Liver (tissue), 9 donors: ENCODE measurements around the gene SCML1. TPM values are rescaled to one million over a fixed set of nuclear protein-coding genes. Genes with fewer than 3 reads are reported as not detected.

Source experiments
- DNase-seq: peaks from one replicate; pipeline ENCODE4 v3.0.0-alpha.2; 2017; ENCODE audit warnings: low spot score
- H3K27ac ChIP-seq, 2 donors: one replicate each; pipeline ENCODE4 v1.7.0; 2013; ENCODE audit warnings: inconsistent platforms in 2 of 2, low read length in 2 of 2, control low read depth in 1 of 2, low read depth in 1 of 2, mild to moderate bottlenecking in 1 of 2
- H3K27me3 ChIP-seq, 4 donors: one replicate each; pipeline versions ENCODE4 v1.6.1 to v1.7.0; 2013; ENCODE audit warnings: low read length in 3 of 4, inconsistent platforms in 1 of 4, mild to moderate bottlenecking in 1 of 4, moderate library complexity in 1 of 4; ENCODE audit not compliant: control insufficient read depth in 4 of 4, insufficient read depth in 4 of 4
- H3K36me3 ChIP-seq, 4 donors: one replicate each; pipeline versions ENCODE4 v1.6.1 to v1.7.0; 2013; ENCODE audit warnings: low read length in 3 of 4, mild to moderate bottlenecking in 3 of 4, low read depth in 1 of 4, moderate library complexity in 1 of 4; ENCODE audit not compliant: control insufficient read depth in 4 of 4, insufficient read depth in 3 of 4
- H3K4me1 ChIP-seq, 4 donors: one replicate each; pipeline versions ENCODE4 v1.6.1 to v1.7.0; 2013; ENCODE audit warnings: low read length in 3 of 4, mild to moderate bottlenecking in 3 of 4, moderate library complexity in 1 of 4; ENCODE audit not compliant: control insufficient read depth in 4 of 4, insufficient read depth in 4 of 4
- H3K4me3 ChIP-seq, 3 donors: one replicate each; pipeline versions ENCODE4 v1.6.1 to v1.7.0; 2013; ENCODE audit warnings: low read length in 3 of 3, control low read depth in 1 of 3, low read depth in 1 of 3, mild to moderate bottlenecking in 1 of 3
- H3K9ac ChIP-seq, 2 donors: one replicate each; pipeline ENCODE4 v1.7.0; 2013; ENCODE audit warnings: low read length in 2 of 2, mild to moderate bottlenecking in 2 of 2, moderate library complexity in 2 of 2, control low read depth in 1 of 2, low read depth in 1 of 2
- H3K9me3 ChIP-seq, 4 donors: one replicate each; pipeline versions ENCODE4 v1.6.1 to v1.7.0; 2013; ENCODE audit warnings: low read length in 3 of 4; ENCODE audit not compliant: control insufficient read depth in 4 of 4
- ATF3 ChIP-seq: IDR thresholded peaks from 2 replicates; pipeline ENCODE4 v1.6.1; 2016; ENCODE audit warnings: antibody characterized with exemption
- CTCF ChIP-seq: fragments of 150-350 bp; IDR thresholded peaks from 2 replicates; pipeline ENCODE4 v1.5.1; 2017; ENCODE audit warnings: improper control_type of control experiment, low read depth, low read length; ENCODE audit not compliant: missing input control
- FOXA1 ChIP-seq: IDR thresholded peaks from 2 replicates; pipeline ENCODE4 v1.6.1; 2016; ENCODE audit warnings: antibody characterized with exemption
- GABPA ChIP-seq, 2 donors: IDR thresholded peaks in 1 of 2; conservative IDR thresholded peaks in 1 of 2; 2 replicates each; pipeline ENCODE4 v1.6.1; 2016; ENCODE audit warnings: antibody characterized with exemption in 2 of 2, mild to moderate bottlenecking in 1 of 2, moderate library complexity in 1 of 2
- HNF4A ChIP-seq, 2 donors: conservative IDR thresholded peaks; 2 replicates each; pipeline ENCODE4 v1.6.1; 2016; ENCODE audit warnings: antibody characterized with exemption in 2 of 2, mild to moderate bottlenecking in 2 of 2
- HNF4G ChIP-seq: IDR thresholded peaks from 2 replicates; pipeline ENCODE4 v1.6.1; 2016; ENCODE audit warnings: antibody characterized with exemption
- JUND ChIP-seq, 2 donors: IDR thresholded peaks; 2 replicates each; pipeline ENCODE4 v1.6.1; 2016; ENCODE audit warnings: antibody characterized with exemption in 2 of 2
- MAX ChIP-seq: IDR thresholded peaks from 2 replicates; pipeline ENCODE4 v1.6.1; 2016; ENCODE audit warnings: antibody characterized with exemption
- NR2F2 ChIP-seq: IDR thresholded peaks from 2 replicates; pipeline ENCODE4 v1.6.1; 2016; ENCODE audit warnings: antibody characterized with exemption
- RAD21 ChIP-seq, 2 donors: IDR thresholded peaks; 2 replicates each; pipeline ENCODE4 v1.6.1; 2016; ENCODE audit warnings: antibody characterized with exemption in 2 of 2, mild to moderate bottlenecking in 2 of 2
- RXRA ChIP-seq, 2 donors: IDR thresholded peaks; 2 replicates each; pipeline ENCODE4 v1.6.1; 2017 to 2018; ENCODE audit warnings: antibody characterized with exemption in 2 of 2, mild to moderate bottlenecking in 1 of 2
- SP1 ChIP-seq: IDR thresholded peaks from 2 replicates; pipeline ENCODE4 v1.6.1; 2018; ENCODE audit warnings: antibody characterized with exemption, mild to moderate bottlenecking
- YY1 ChIP-seq: IDR thresholded peaks from 2 replicates; pipeline ENCODE4 v1.6.1; 2016; ENCODE audit warnings: antibody characterized with exemption, mild to moderate bottlenecking
- WGBS: extraction: QIAGEN DNeasy Blood & Tissue Kit; methylation state at CpG from one replicate; pipeline ENCODE4 v1.1.7; 2013; 5-methylcytosine and 5-hydroxymethylcytosine counted together
- polyA plus RNA-seq, 2 donors: library from polyadenylated mRNA; stranded (reverse) in 1 of 2; unstranded in 1 of 2; fragments of 200-250 nt in 1 of 2; fragments of >200 nt in 1 of 2; fragmentation: Nextera tagmentation in 1 of 2; extraction: Ambion mirVana in 1 of 2; gene quantifications; one replicate each; pipeline versions ENCODE4 v1.2.1 to v1.2.3, GENCODE V29; 2013 to 2015
- total RNA-seq, 2 donors: library from RNA; depleted of rRNA; stranded (reverse); fragments of >200 nt; gene quantifications; one replicate each; pipeline ENCODE4 v1.2.3, GENCODE V29; 2014
- donor health status: healthy.
- donor health status: healthy.
- donor health status: healthy.
- donor health status: healthy.
- donor health status: healthy.

The SCML1 gene
- total and polyA plus RNA-seq, 4 donors: 7.9 to 17.9 (median 14.9) TPM

DNA sequence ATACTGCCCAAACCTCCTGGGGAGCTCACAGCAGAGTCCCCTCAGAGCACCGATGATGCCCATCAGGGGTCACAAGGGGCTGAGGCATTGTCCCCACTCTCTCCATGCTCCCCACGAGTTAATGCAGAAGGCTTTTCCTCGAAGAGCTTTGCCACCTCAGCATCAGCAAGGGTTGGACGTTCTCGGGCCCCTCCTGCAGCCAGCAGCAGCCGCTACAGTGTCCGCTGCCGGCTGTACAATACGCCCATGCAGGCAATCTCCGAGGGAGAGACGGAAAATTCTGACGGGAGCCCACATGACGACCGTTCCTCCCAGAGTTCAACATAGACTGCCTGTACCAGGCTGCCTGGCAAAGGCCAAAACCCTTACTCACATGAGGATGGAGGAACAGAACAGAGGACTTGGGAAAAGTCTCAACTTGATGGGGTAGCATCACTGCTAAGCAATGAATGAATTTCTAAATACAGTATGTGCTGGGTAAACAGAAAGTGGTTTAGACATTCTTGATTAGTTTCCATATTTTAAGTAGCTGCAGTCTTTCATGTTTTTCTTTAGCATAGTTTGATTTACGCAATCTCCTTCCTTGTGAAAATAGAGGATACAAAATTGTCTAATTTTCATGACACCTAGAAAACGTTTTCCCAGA, 5.0 kb upstream of the SCML1 start:
- Histone ChIP-seq H3K27me3 (no peaks in the 10 kb centered on the region), H3K4me1 (peaks cover 0 to 11% (median 3%) of the 10 kb centered on the region in 4 donors), H3K9ac (no peak overlapping the region), H3K9me3 (no peaks in the 10 kb centered on the region), H3K36me3 (no peaks in the 10 kb centered on the region), H3K4me3 (no peak overlapping the region), H3K27ac (no peak overlapping the region)
- WGBS: 90% methylated on average over 16 of the region's 16 CpGs
- no peak for DNase-seq
- no peak for TF ChIP-seq CTCF
- no peak for TF ChIP-seq NR2F2
- TF ChIP-seq RAD21 (IDR thresholded peaks at IDR 0.05): no peak
- no peak for TF ChIP-seq GABPA (IDR thresholded peaks at IDR 0.05 in 1 of 2, conservative IDR thresholded peaks at IDR 0.05 in 1 of 2)
- no peak for TF ChIP-seq FOXA1

- DNase-seq: no peak
- WGBS: 23% methylated on average over 5 of the region's 5 CpGs
- Histone ChIP-seq H3K27me3 (peaks cover 0 to 2% (median 0%) of the 10 kb centered on the region in 4 donors), H3K36me3 (no peaks in the 10 kb centered on the region), H3K4me3 (peak overlapping the region in 1 of 3 donors; percentile 14), H3K4me1 (peaks cover 0 to 15% (median 6%) of the 10 kb centered on the region in 4 donors), H3K9ac (peak overlapping the region in 1 of 2 donors; percentile 66), H3K27ac (peak overlapping the region; percentile 81 to 84), H3K9me3 (peaks cover 0 to 2% (median 0%) of the 10 kb centered on the region in 4 donors)
- TF ChIP-seq HNF4A (conservative IDR thresholded peaks at IDR 0.05) (peak in 1 of 2 donors; percentile 26), RXRA (IDR thresholded peaks at IDR 0.05) (peak in 1 of 2 donors; percentile 14), JUND (IDR thresholded peaks at IDR 0.05) (no peak), YY1 (peak; percentile 82)
Measured at GRCh38 chrX:17735406-17735805, 1.9 kb upstream of the SCML1 start.

DNA sequence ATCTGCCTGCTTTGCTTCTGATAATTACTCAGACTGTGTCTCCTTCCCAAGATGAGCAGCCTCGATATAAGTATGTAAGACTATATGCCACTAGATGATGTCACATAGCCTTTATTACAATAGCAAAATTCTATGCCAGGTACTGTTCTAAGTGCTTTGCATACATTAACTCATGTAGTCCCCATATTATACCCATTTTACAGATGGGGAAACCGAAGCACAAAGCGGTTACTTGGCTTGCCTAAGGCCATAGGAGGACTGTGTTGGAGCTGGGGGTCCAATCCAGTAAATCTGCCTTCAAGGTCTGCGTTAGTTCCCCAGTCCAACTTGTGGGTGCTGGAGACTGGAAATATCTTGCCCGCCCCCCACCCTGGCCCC, 826 bp upstream of the SCML1 start:
- WGBS: 45% methylated on average over 5 of the region's 5 CpGs
- peak overlapping the region; percentile 41 to 66 for H3K9ac ChIP-seq
- H3K4me1 ChIP-seq: peaks cover under 1 to 21% (median 14%) of the 10 kb centered on the region in 4 donors
- peak overlapping the region; percentile 81 to 84 for H3K27ac ChIP-seq
- H3K36me3 ChIP-seq: no peaks in the 10 kb centered on the region
- TF ChIP-seq HNF4A (conservative IDR thresholded peaks at IDR 0.05) (no peak), ATF3 (no peak), MAX (no peak), CTCF (no peak), HNF4G (no peak), NR2F2 (no peak), SP1 (no peak)
- DNase-seq: no peak
- peaks cover 0 to 2% (median 0%) of the 10 kb centered on the region in 4 donors for H3K27me3 ChIP-seq
- H3K9me3 ChIP-seq: peaks cover 0 to 2% (median 0%) of the 10 kb centered on the region in 4 donors
- H3K4me3 ChIP-seq: peak overlapping the region; percentile 35 to 50 (median 42)
